ENCODE data around the gene ZNF19. TPM values are rescaled to one million over a fixed set of nuclear protein-coding genes. Genes with fewer than 3 reads are reported as not detected.
"Not testable (repeated sequence)": the region's sequence is repeated elsewhere in the genome, so short reads cannot be mapped to it uniquely, and the experiment has no call there.

ZNF19 gene
- 4.0 and 5.3 TPM in 2 replicates for polyA plus RNA-seq (2014; cell fraction: cytosol; rRNA removed)
- 4.0 and 5.2 TPM in 2 replicates for polyA plus RNA-seq (2014; cell fraction: nucleus; rRNA removed)

DNA sequence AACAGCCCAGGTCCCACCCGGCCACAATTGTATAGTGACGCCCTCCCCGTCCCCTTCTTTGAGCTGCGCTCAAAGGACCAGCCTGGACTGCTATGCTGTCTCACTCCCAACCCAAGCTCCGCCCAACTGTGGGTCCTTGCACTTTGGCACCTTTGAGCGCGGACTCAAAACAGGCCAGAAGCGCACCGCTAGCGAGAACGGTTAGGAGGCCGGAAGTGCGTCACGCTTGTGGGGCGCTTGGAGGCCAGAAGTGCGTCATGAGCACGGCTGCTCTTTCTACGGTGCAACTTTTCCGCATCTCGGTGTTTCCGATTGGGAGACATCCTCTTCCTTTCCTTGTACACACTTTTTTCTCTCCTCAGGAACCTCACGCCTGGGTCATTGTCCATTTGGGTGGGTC lies at the start of gene ZNF19:
Gene ZNF19, minus strand, starts transcription at position 203 of the 400 bp plus-strand sequence. CDS start 7,210 bp downstream, outside the sequence.
- DNase-seq (ENCODE audit: low spot score), result no peak

GRCh38 chr16:71537643-71538042 lies 48.5 kb upstream of the ZNF19 start:
- DNase-seq (ENCODE audit: low spot score), result peak; percentile 25

- DNase-seq (ENCODE audit: low spot score), result no peak
Measured at GRCh38 chr16:71536752-71537499, 47.8 kb upstream of the ZNF19 start.

DNA sequence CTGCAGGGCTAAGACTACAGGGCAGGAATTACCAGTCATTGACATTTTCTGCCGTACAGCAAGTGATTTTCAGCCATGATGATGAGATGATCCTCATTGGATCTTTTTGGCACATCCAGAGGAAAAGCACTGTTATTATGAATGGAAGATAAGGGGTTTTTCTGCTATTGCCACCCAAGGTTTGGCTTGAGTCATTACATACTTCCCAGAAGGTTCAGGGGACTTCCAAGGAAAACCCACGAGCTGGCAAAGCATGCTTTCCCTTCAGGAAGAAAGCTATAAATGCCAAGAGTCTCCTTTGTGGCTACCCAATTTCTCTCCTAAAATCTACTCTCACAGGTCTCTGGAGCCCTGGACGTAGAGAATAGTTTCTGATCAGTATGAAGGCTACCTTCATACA lies 43.2 kb upstream of the ZNF19 start:
- DNase-seq (ENCODE audit: low spot score), result no peak

GRCh38 chr16:71528863-71529262 lies 39.7 kb upstream of the ZNF19 start:
- no peak for DNase-seq (ENCODE audit: low spot score)

DNA sequence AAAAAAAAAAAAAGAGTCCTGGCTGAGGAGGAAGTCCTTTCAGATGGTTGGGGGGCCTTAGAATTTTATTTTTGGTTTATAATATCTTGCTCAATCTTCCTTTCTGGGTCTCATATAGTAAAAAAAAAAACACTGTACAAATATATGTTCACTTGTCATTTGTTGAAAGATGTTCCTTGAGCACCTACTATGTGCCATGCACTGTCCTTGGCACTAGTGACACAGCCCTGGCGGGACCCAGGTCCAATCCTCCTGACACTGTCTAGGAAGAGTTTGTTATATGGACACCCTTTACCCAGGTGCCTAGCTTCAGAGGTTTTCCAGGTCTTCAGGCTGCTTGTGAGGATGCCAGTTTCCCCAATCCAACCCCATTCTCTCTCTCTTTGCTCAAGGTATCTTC lies 39.1 kb upstream of the ZNF19 start:
- DNase-seq (ENCODE audit: low spot score), result no peak

DNA sequence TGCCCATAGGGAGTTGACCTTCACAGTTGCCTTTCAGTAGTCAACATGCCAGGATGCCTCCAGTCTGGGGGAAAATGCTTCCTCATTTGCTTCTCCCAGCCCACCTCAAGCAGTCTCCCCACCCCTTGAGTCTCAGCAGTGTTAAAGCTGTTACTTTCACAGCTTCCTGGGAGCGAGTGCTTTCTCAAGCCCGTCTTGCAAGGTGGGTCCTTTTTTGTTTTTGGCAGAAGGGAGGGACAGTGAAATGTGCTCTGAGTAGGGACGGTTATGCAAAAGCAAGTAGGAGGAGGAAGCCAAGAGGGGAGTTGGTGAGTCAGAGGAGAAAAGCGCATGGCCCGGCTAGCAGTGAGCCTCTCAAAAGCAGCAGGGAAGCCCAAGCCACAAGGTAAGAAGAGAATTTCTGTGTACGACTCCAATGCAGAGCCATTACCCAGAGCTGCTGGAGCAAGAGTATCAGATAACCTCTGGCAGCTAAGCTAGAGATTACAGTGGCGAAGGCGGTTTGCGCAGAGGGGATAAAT lies 37.0 kb upstream of the ZNF19 start, which contains the start of gene CHST4:
Gene CHST4, plus strand, starts transcription at position 316 of the 521 bp plus-strand sequence. CDS start 10,252 bp downstream, outside the sequence.
- no peak for DNase-seq (ENCODE audit: low spot score)

- no peak for DNase-seq (ENCODE audit: low spot score)
Measured at GRCh38 chr16:71524566-71525553, 35.7 kb upstream of the ZNF19 start.

DNA sequence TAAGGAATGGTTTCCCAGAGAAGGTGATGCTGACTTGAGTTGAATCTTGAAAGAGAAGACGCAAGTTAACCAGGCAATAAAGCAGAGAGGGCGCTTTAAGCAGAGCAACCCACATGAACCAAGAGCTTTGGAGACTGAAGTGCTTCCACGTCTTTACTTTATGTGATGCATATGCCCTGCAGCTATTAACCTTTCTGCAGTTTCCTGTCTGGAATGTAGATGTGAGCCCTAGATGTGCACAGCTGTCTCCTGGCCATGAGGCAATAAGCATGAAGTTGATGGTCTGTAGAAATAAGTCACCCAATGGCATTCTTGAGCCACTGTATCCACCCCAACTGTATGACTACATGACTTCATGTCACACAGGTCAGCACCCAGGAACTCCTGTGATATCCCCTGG lies 31.4 kb upstream of the ZNF19 start:
- no peak for DNase-seq (ENCODE audit: low spot score)

DNA sequence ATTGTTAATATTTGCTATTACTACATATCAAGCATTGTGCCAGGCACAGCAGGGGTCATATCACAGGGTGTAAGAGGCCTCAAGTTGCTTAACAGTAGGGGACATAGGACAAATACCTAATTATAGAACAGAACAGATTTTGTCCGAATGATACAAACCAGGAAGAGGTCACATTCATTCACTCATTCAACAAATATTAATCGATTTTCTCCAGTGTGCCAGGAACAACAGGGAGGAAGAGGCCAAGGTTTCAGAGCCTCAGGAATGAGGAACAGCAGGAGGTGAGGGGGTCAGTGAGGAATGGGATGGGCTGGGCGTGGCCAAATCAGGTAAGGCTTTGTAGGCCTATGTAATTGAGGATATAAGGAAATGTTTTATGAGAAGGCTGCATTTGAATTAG lies 25.9 kb upstream of the ZNF19 start:
- DNase-seq (ENCODE audit: low spot score), result no peak

- DNase-seq (ENCODE audit: low spot score), result no peak
Measured at GRCh38 chr16:71514476-71514875, 25.4 kb upstream of the ZNF19 start.

DNA sequence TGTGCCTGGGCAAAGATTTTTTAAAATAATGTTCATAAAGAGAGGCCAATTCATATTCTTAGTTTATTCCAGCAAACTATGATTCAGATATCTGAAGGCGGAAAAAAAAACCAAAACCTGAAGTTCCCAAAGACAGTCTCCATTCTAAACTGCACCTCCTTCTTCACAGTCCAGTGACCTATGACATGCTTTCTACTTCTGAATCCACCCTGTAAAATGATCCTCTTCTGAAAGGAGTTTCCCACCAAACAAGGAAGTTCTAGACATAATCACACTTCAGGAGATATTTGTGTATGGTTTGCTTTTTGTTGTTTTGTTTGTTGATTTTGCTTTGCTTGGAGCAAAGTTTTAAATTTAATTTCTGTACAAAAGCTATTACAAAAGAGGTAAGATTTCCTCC lies 24.2 kb upstream of the ZNF19 start:
- no peak for DNase-seq (ENCODE audit: low spot score)

GRCh38 chr16:71507061-71507460 lies 17.9 kb upstream of the ZNF19 start:
- DNase-seq (ENCODE audit: low spot score), result no peak

DNA sequence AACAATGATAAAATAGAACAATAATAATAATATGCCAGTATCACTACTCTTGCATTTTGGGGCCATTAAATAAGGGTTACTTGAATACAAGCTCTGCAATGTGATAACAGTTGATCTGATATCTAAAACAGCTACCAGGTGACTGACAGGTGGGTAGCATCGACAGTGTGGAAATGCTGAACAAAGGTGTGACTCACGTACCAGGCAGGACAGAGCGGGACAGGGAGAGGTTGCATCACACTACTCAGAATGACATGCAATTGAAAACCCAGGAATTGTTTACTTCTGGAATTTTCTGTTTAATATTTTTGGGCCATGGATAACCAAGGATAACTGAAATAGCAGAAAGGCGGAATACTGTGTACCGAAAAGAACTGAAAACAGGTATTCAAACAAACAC lies 15.8 kb upstream of the ZNF19 start:
- DNase-seq (ENCODE audit: low spot score), result no peak

GRCh38 chr16:71504051-71504450 lies 14.9 kb upstream of the ZNF19 start:
- DNase-seq (ENCODE audit: low spot score), result not testable (repeated sequence)

DNA sequence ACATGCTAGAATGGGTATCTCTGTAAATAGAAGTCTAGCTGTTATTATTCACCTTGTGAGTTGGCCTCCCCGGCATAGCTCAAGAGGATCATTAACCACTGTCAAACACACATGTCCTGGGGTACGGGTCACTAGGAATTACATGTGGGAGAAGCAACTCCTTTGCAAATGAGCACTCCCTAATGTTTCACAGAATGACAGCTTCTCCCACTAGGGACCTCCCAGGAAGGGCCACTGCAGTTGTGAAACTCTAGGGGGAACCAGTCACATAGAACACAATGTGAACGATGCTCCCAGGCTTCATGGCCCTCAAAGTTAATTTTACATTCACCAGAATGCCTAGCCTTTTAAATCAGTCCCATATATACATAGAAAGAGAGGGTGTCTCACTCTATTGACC lies 12.4 kb upstream of the ZNF19 start:
- DNase-seq (ENCODE audit: low spot score), result no peak

DNA sequence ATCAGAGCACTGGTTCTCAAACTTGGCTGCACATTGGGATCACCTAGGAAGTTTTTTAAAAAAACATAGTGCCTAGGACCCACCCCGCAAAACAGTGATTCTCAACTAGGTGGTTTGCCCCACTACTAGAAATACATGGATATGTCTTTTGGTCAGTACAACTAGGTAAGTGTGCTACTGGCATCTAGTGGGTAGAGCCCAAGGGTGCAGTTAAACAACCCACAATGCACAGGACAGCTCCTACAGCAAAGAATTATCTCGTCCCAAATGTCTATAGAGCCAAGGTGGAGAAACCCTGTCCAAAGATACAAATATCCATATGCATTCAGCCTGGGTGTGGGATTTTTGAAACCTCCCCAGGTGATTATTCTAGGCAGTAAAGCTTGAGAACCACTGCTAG lies 11.8 kb upstream of the ZNF19 start:
- DNase-seq (ENCODE audit: low spot score), result no peak

- peak; percentile 61 for DNase-seq (ENCODE audit: low spot score)
Measured at GRCh38 chr16:71499775-71500364, 10.7 kb upstream of the ZNF19 start.

GRCh38 chr16:71498031-71498430 lies 8.9 kb upstream of the ZNF19 start:
- no peak for DNase-seq (ENCODE audit: low spot score)

- no peak for DNase-seq (ENCODE audit: low spot score)
Measured at GRCh38 chr16:71493213-71493612, 4.1 kb upstream of the ZNF19 start.

DNA sequence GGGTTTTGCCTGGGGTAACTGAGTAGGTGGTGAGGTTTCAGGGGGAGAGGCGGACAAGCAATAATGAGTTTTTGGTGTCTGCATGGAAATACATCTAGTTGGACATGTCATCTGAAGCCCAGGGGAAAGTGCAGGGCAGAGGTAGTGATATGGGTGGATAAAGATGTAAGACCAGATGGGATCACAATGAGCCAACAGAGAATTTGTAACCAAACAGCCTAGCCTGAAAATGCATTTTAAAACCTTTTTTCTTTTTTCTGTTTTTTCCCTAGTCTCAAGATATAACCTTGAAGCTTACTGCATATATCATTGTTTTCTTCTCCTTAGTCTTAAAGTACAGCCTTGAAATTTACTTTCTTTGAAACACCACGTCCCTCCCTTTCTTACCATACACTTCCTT lies 3.7 kb upstream of the ZNF19 start:
- no peak for DNase-seq (ENCODE audit: low spot score)

DNA sequence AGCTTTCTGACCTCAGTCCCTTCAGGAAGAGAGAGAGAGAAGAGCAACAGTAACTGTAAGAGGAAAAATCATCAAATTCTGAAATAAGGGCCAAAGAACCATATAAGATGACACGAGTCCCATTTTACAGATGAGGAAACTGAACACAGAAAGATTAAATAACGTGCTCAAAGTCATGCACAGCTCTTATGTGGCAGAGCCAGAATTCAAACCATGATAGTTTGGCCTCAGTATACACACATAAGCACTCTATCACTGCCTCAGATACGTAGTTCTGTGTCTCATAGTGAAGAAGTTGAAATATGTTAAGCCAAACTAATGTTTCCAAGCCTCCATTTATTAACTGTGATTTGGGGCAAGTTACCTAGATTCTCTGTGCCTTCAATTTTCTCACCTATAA lies 1.9 kb upstream of the ZNF19 start:
- DNase-seq (ENCODE audit: low spot score), result no peak
